ENCODE results near the gene DCAF10.

The DCAF10 gene

DNA sequence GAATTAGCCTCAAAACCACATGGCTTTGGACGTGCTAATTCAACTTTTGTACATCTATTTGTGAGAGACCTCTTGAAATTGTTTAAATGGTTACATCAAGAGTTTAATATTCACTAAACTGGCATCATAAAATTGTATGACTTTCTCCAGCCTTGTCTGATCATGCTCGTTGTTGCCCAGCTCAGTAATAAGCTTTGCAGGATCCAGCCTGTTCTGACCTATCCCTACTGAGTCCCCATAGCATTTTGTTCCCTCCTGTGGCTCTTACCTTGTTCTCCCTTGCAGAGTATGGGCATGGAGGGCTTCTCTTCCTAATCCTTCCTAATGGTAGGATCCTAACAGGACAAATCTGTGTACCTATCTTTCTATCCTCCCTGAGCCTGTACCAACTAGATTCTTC, 22.1 kb upstream of the DCAF10 start:
- no peak for DNase-seq (ENCODE audit: low read depth)
- TF ChIP-seq, protein P1, sequence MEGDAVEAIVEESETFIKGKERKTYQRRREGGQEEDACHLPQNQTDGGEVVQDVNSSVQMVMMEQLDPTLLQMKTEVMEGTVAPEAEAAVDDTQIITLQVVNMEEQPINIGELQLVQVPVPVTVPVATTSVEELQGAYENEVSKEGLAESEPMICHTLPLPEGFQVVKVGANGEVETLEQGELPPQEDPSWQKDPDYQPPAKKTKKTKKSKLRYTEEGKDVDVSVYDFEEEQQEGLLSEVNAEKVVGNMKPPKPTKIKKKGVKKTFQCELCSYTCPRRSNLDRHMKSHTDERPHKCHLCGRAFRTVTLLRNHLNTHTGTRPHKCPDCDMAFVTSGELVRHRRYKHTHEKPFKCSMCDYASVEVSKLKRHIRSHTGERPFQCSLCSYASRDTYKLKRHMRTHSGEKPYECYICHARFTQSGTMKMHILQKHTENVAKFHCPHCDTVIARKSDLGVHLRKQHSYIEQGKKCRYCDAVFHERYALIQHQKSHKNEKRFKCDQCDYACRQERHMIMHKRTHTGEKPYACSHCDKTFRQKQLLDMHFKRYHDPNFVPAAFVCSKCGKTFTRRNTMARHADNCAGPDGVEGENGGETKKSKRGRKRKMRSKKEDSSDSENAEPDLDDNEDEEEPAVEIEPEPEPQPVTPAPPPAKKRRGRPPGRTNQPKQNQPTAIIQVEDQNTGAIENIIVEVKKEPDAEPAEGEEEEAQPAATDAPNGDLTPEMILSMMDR (conservative IDR thresholded peaks at IDR 0.05; ENCODE audit: low read depth, low read length): no peak
- H3K4me3 ChIP-seq (ENCODE audit: low read depth, low read length): no peak overlapping the region

- DNase-seq (ENCODE audit: low read depth): no peak
- TF ChIP-seq, protein P1 (conservative IDR thresholded peaks at IDR 0.05; ENCODE audit: low read depth, low read length): no peak
- H3K4me3 ChIP-seq (ENCODE audit: low read depth, low read length): peak overlapping the region; percentile 99
Measured at GRCh38 chr9:37784291-37784615, 16.3 kb upstream of the DCAF10 start.

GRCh38 chr9:37784616-37785483, 15.7 kb upstream of the DCAF10 start, which contains the start of gene EXOSC3:
TSS of gene EXOSC3 (minus strand) at chr9:37785064. CDS start at chr9:37785044, 20 bp downstream.
- TF ChIP-seq, protein P1 (conservative IDR thresholded peaks at IDR 0.05; ENCODE audit: low read depth, low read length): no peak
- H3K4me3 ChIP-seq (ENCODE audit: low read depth, low read length): peak within 1 kb of the TSS; percentile 99
- peak; percentile 91 for DNase-seq (ENCODE audit: low read depth)

DNA sequence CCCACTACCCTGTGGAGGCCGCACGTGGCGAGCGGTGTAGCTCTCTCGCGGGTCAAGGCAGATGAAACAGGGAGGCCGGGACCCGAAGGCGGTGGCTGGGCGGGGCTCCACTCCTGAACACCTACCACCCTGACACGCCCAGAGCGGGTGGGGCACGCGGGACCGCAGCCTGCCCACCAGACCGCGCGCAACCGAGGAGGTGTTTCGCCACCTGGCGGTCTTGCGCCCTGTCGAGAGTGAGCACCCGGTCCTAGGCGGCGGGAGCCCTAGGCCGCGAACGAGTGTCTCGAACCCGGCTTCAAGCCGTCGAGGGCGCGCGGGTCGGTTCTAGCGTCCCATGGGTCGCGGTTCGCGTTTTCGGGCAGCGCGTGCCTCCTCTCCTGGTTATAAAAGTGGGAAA, 13.5 kb upstream of the DCAF10 start:
- TF ChIP-seq, protein P1 (conservative IDR thresholded peaks at IDR 0.05; ENCODE audit: low read depth, low read length): no peak
- H3K4me3 ChIP-seq (ENCODE audit: low read depth, low read length): no peak overlapping the region
- no peak for DNase-seq (ENCODE audit: low read depth)

DNA sequence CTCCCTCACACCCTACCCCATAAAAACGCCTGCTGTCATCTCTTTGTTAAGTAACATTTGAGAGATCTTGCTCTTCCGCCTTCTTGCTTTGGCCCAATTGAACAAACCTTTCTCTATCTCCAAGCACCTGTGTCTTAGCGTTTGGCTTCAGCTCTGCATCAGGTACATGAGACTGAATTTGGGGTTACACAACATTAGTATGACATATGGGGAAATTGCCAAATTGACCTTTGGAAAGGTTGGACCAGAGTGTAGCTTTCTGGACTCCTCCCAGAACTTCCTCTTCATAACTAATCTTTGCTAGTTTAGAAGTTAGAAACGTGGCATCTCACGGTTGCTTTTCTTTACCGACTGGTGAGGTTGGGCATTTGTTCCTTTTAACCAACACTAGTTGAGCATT, 12.3 kb upstream of the DCAF10 start:
- no peak for DNase-seq (ENCODE audit: low read depth)
- TF ChIP-seq, protein P1 (conservative IDR thresholded peaks at IDR 0.05; ENCODE audit: low read depth, low read length): no peak

DNA sequence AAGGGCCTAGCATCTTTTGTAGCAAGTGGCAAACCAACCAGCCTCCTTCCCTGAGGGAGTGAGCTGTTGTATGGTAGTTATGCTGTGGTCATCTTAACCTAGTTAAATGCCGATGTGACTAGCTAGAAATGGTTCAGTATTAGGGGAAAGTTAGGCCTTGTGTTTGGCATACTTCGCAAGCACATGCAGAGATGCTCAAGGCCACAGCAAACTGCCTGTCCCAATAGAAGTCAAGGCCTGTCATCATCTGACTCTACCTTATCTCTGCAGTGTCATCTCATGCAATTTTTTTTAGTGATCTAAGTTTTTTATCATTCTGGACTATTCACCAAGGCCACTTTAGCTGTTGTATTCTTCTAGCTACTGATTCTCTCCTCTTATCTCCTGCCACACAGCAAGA, 10.5 kb upstream of the DCAF10 start:
- DNase-seq (ENCODE audit: low read depth): no peak
- no peak overlapping the region for H3K4me3 ChIP-seq (ENCODE audit: low read depth, low read length)
- TF ChIP-seq, protein P1 (conservative IDR thresholded peaks at IDR 0.05; ENCODE audit: low read depth, low read length): no peak

More for the DNA sequence above, 12.3 kb upstream of the DCAF10 start:
- H3K4me3 ChIP-seq (ENCODE audit: low read depth, low read length): no peak overlapping the region

DNA sequence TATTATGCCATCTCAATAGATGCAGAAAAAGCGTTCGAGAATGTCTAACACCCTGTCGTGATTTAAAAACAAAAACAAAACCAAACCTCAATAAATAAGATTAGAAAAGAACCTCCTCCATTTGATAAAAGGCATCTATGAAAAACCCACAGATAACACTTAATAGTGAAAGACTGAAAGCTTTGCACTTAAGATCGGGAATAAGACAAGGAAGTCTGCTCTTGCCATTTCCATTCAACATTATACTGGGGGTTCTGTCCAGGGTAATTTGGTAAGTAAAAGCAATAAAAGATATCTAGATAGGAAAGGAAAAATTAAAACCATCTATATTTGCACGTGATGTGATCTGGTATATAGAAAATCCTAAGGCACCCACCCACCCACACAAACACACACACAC, 8.5 kb upstream of the DCAF10 start:
- no peak overlapping the region for H3K4me3 ChIP-seq (ENCODE audit: low read depth, low read length)
- TF ChIP-seq, protein P1 (conservative IDR thresholded peaks at IDR 0.05; ENCODE audit: low read depth, low read length): no peak
- no peak for DNase-seq (ENCODE audit: low read depth)
